Tibial nerve (tissue), 4 donors: Measurements from ENCODE around the gene LRRC41.
"Not testable (repeated sequence)": the region's sequence is repeated elsewhere in the genome, so short reads cannot be mapped to it uniquely, and the experiment has no call there.

Experiments used
- CTCF ChIP-seq, 5 experiments: fragments of 200-600 bp in 3 of 5; fragments of 450-650 bp in 2 of 5; sonication (generic) in 3 of 5; IDR thresholded peaks; one replicate each; pipeline ENCODE4 v1.5.1; 2016 to 2019; ENCODE audit warnings: antibody characterized with exemption in 5 of 5, mild to moderate bottlenecking in 3 of 5, moderate library complexity in 2 of 5
- EP300 ChIP-seq, 2 donors: sonication (generic); formaldehyde crosslinking; IDR thresholded peaks; one replicate each; pipeline ENCODE4 v1.6.1; 2017; ENCODE audit warnings: antibody characterized with exemption in 2 of 2, mild to moderate bottlenecking in 1 of 2
- POLR2A ChIP-seq, 2 donors: fragments of 450-650 bp; IDR thresholded peaks; one replicate each; pipeline ENCODE4 v1.6.1; 2017; ENCODE audit warnings: antibody characterized with exemption in 2 of 2, mild to moderate bottlenecking in 2 of 2, moderate library complexity in 2 of 2

- TF ChIP-seq POLR2A, EP300, CTCF (IDR thresholded peaks at IDR 0.05): not testable (repeated sequence)
These were observed 59.6 kb downstream of the LRRC41 start for GRCh38 chr1:46243831-46244230.
